ENCODE data around the gene URM1.
A peak's percentile ranks its signal among the peaks of the same experiment; 100 is the strongest.

The URM1 gene

DNA sequence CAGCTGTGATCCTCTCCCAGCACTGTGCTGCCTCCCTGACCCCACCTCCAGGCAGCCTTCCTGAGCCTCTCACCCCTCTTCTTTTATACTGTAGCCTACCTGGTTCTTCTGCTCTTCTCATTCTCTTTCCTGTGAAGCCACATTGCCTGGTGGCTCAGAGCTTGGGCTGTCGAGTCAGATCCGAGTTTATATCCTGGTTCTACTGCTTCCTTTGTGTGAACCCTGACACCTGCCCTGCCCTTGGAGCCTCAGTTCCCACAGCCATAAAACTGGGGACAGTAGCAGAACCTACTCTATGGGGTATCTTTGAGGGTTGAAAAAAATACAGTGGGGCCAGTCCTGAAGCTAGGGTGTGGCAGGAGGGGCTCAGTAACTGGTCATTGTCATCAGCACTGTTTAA lies 22.0 kb upstream of the URM1 start:
- no peak for DNase-seq (ENCODE audit: low read depth)

GRCh38 chr9:128349772-128350171 lies 21.4 kb upstream of the URM1 start:
- no peak for DNase-seq (ENCODE audit: low read depth)

DNA sequence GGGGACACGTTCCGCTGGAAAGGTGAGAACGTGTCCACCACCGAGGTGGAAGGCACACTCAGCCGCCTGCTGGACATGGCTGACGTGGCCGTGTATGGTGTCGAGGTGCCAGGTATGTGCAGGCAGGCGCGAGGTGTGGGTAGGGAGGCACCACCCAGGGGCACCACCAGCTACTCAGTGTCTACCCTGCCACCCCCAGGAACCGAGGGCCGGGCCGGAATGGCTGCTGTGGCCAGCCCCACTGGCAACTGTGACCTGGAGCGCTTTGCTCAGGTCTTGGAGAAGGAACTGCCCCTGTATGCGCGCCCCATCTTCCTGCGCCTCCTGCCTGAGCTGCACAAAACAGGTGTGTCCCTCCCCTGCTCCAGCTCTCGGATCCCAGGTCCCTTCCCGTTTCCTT lies 15.7 kb upstream of the URM1 start:
- DNase-seq (ENCODE audit: low read depth) = no peak

GRCh38 chr9:128358090-128358489 lies 13.1 kb upstream of the URM1 start:
- DNase-seq (ENCODE audit: low read depth) = no peak

DNA sequence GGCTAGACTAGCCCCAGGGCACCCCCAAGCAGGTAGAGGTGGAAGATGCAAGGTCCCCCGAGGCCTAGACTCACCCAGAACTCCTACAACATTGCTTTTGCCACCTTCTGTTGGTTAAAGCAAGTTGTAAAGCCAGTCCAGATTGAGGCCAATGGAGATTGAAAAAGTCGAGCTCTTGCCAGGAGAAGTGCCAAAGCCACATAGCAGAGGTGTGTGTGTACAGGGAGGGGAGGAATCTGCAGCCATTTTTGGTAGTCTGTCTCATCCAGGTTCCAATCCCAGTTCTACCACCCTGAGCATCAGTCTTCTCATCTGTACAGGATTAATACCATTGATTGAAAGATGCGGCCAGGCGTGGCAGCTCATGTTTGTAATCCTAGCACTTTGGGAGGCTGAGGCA lies 12.3 kb upstream of the URM1 start:
- DNase-seq (ENCODE audit: low read depth) = no peak

GRCh38 chr9:128360826-128361225 lies 10.3 kb upstream of the URM1 start:
- no peak for DNase-seq (ENCODE audit: low read depth)

DNA sequence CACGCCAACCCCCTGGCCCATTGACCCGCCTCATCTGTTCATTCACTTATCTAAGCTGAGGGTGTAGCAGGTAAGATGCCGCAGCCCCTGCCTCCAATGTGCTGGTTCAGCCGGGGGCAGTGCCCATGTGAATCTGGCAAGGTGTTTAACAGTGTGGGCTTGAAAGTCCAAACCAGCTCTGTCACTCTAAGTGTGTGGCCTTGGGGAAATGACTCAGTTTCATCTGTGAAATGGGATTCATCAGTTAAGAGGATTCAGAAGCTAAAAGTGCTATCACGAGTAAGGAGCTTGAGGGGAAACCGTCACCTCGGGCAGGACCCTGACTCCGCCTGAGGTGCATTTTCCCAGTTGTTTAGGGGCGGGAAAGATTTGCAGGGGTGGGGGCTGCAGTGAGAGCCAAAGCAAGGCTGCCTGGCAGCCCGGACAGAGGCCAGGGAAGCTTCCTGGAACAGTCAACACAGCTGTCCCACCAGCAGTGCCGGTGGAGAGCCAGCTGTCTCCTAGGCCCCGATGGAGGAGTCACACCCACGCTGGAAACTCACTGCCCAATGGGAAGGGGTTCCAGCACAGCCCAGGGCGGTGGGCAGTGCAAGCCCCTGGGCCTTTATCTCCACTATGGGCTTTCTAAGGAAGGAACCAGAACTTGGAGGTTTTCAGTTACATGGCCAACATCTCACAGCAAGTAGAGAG lies 9.7 kb upstream of the URM1 start:
- no peak for DNase-seq (ENCODE audit: low read depth)

GRCh38 chr9:128361986-128362646 lies 9.1 kb upstream of the URM1 start:
- DNase-seq (ENCODE audit: low read depth) = peak; percentile 32

GRCh38 chr9:128362774-128363173 lies 8.4 kb upstream of the URM1 start:
- DNase-seq (ENCODE audit: low read depth) = no peak

DNA sequence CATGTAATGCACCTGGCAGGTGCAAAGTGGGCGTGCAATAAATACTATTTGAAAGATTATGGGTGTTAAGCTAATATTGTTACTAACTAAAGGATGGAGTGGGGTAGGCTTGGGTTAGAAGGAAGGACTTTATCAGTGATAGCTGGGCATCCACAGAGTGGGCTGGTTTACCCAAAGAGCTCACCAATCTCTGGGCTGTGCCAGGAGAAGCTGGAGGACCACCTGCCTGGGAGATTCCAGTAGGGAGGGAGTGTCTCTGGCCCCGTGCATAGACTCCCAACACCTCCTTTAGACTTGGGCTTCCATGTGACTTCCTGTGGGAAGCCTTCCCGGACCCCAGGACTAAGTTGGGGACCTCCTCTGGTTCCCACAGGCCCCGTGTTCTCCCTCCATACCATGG lies 5.6 kb upstream of the URM1 start:
- no peak for DNase-seq (ENCODE audit: low read depth)

DNA sequence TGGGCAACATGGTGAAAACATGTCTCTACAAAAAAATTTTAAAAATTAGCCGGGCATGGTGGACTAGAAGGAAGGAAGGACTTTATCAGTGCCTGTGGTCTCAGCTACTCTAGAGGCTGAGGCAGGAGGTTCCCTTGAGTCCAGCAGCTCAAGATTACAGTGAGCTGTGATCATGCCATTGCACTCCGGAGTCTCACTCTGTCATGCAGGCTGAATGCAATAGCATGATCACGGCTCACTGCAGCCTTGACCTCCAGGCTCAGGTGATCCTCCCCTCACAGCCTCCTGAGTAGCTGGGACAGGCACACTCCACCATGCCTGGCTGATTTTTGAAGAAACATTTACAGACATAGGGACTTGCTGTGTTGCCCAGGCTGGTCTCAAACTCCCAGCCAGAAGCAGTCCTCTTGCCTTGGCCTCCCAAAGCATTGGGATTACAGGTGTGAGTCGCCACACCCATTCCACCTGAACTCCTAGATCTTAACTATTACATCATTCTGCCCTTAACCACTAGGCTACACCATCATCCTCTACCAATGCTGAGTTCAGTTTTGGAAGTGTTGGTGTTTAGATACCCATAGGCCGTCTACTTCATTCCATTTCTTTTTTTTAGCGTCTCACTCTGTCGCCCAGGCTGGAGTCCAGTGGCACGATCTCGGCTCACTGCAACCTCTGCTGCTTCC lies 2.0 kb upstream of the URM1 start:
- no peak for DNase-seq (ENCODE audit: low read depth)

DNA sequence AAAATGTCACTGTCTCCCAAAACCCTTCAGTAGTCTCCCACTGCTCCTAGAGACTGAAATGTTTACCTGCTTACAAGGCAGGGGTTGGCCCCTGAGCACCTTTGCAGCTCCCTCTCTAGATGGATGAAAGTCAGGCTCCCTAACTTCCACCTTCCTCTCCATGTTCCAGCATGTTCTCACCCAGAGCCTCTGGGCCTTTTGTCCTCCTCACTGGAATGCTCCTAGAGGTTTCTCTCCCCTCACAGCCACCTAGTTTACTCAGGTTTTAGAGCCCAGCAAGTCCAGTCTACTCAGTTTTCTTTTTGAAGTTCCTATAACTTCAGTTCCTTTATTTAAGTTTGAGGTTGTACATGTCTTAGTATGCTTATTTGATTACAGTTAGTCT lies 815 bp upstream of the URM1 start:
- no peak for DNase-seq (ENCODE audit: low read depth)

DNA sequence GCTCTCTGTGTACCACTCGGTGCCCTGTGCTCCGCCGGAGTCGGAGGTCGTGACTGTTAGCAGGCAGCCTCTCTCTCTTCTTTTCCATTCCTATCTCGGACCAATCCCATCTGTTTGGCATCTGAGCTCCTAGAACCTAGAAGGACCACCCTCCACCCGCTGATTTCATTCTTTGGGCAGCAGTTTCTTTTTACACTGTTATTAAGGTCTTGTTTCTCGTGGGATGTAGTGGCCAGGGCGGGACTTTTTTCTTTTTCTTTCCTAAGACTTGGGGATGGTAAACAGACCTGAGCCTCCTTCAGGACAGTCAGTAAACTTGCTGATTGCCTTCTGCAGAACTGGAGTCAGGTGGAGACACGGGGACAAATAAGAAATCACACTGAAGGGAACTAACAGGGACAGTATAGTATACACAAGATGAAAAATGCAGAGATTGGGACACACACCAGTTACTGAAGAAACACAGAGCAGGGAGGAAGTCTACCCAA lies 500 bp downstream of the URM1 start:
- DNase-seq (ENCODE audit: low read depth) = no peak

DNA sequence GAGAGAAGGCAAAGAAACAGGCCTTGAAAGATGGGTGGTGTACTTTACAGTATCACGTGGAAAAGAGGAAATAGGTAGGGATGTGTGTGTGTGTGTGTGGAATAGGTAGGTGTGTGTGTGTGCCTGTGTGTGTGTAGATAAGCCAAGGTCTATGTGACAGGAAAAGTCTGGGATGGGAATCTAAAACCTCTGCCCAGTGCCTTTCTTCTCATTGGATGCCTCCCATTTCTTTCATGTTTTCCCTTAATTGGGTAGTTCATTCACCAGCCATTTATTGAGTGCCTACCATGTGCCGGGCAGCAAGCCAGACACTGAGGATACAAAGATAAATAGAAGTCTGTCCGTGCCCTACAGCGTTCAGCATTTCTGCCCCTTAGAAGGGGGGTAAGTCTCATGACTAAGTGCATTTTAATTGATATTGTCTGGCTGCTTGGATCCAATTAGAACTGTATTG lies 1.0 kb downstream of the URM1 start:
- no peak for DNase-seq (ENCODE audit: low read depth)

- no peak for DNase-seq (ENCODE audit: low read depth)
These were observed 1.6 kb downstream of the URM1 start for GRCh38 chr9:128372784-128373183.

GRCh38 chr9:128374221-128374675 lies 3.1 kb downstream of the URM1 start:
- no peak for DNase-seq (ENCODE audit: low read depth)

- no peak for DNase-seq (ENCODE audit: low read depth)
These were observed 4.7 kb downstream of the URM1 start for GRCh38 chr9:128375865-128376264.

GRCh38 chr9:128382261-128382660 lies 11.1 kb downstream of the URM1 start:
- DNase-seq (ENCODE audit: low read depth) = no peak

- no peak for DNase-seq (ENCODE audit: low read depth)
These were observed 12.0 kb downstream of the URM1 start for GRCh38 chr9:128383007-128383753.

DNA sequence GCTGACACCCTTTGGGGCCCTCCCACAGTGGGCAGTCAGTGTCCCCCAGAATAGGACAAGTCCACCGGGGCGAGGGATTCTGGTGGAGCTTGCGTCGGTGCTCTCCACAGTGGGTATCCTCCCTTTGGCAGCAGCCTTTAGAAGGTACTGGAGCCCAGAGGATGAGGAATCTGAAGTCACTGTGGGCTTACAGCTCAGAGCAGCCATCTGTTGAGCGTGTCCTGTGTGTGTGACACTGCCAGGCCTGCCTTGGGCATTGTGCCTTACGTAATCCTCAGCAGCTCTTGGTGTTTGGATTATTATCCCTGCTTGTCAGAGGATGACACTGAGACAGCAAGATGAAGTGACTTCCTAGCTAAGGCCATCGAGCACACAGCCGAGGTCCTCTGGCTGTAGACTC lies 12.6 kb downstream of the URM1 start:
- no peak for DNase-seq (ENCODE audit: low read depth)

DNA sequence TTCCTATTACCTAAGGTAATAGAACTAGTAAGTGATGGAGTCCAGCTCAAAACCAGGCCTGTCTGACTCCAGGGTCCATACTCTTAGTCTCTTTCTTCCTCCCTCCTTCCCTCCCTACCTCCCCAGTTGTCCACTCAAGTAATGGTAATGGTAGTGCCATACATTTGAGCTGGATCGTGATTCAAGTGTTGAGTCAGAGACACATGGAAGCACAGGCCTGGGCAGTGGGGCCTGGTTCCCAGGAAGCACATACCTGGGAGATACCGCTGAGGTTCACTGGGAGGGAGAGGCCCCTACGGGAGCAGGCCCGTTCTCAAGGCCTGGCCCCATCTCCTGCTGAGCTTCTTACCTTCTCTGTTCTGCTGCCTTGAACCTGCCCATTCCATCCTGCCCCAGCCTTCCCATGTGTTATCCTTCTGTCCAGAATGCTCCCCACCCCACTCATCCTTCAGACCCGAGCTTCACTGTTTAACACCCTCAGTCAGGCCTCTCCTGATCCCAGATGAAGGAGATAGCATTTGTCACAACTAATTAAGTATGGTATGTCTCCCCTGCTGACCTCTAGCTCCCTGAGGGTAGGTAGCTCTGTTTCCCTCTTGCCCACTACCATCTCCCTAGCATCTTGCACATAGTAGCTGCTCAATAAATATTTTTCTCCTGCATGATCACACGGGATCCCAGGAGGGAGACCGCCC lies 13.8 kb downstream of the URM1 start:
- DNase-seq (ENCODE audit: low read depth) = no peak

Data from activated gamma-delta T cell treated with anti-CD3 and anti-CD28 coated beads, Interleukin-2, amount 50 U/mL, for 16 hours (primary cell).